ENCODE results near the gene CISH.

- TF ChIP-seq POLR2A (IDR thresholded peaks at IDR 0.05; ENCODE audit: low read depth, low read length) (no peak), SMC3 (IDR thresholded peaks at IDR 0.05; ENCODE audit: low read depth, low read length) (no peak), RFX5 (IDR thresholded peaks at IDR 0.05; ENCODE audit: low read depth, low read length) (no peak), CTCF (conservative IDR thresholded peaks at IDR 0.05; ENCODE audit: low read depth, low read length) (no peak), MAFK (IDR thresholded peaks at IDR 0.05; ENCODE audit: low read depth, low read length) (no peak), CEBPB (IDR thresholded peaks at IDR 0.05; ENCODE audit: low read depth, low read length) (no peak), RAD21 (IDR thresholded peaks at IDR 0.05; ENCODE audit: low read length) (no peak), MXI1 (IDR thresholded peaks at IDR 0.05; ENCODE audit: borderline replicate concordance, low read depth, low read length) (no peak)
Observed at GRCh38 chr3:50658831-50659230, 47.3 kb upstream of the CISH start.
